GM12878 (cell line): Measurements from ENCODE around the gene MSI2. TPM values are rescaled to one million over a fixed set of nuclear protein-coding genes. Genes with fewer than 3 reads are reported as not detected.

Experiments
- ATAC-seq: fragments of 200-7000 bp; cut with Tn5 transposase; 3 replicates; pipeline ENCODE4 v1.9.1; 2020; ENCODE audit warnings: mild to moderate bottlenecking, moderate library complexity
- BruUV-seq: library from RNA; stranded (reverse); fragments of 400-500 nt; replicated peaks from 2 replicates; lab custom pipeline; 2021; lab: Mats Ljungman, UMichigan
- CTCF ChIA-PET: fragments of 300-600 bp; sonication (Branson Sonifier 250); formaldehyde crosslinking; extraction: SDS; loops from one replicate; lab custom pipeline; 2021; ENCODE audit warnings: inconsistent platforms; lab: Yijun Ruan, JAX
- POLR2A ChIA-PET: fragments of 350-600 bp; formaldehyde crosslinking; extraction: SDS; loops from one replicate; lab custom pipeline; 2021; ENCODE audit warnings: inconsistent platforms; lab: Charles Lee
- RAD21 ChIA-PET: fragments of 300-600 bp; sonication (Branson Sonifier 250); formaldehyde crosslinking; loops from one replicate; lab custom pipeline; 2023; ENCODE audit warnings: antibody characterized with exemption; ENCODE audit not compliant: unreplicated experiment; lab: Charles Lee
- SMC1A ChIA-PET: fragments of 300-600 bp; sonication (Branson Sonifier 250); formaldehyde crosslinking; loops from one replicate; lab custom pipeline; 2023; ENCODE audit not compliant: unreplicated experiment, uncharacterized antibody; lab: Charles Lee
- DNase-seq: peaks from one replicate; pipeline ENCODE4 v3.0.0-alpha.2; 2011; ENCODE audit warnings: low read depth, low spot score
- FAIRE-seq: peaks from 3 replicates; lab custom pipeline; 2011; peaks lifted over from hg19 to GRCh38; lab: Jason Lieb, UNC
- H2AFZ ChIP-seq: 2 replicates; pipeline ENCODE4 v1.6.0; 2011; ENCODE audit warnings: low read depth, low read length, control low read depth; ENCODE audit not compliant: control insufficient read depth
- H3K27ac ChIP-seq: 2 replicates; pipeline ENCODE4 v1.5.1; 2011; ENCODE audit warnings: control low read depth; ENCODE audit not compliant: control insufficient read depth, insufficient read depth
- H3K27me3 ChIP-seq, 2 experiments: replicated peaks in 1 of 2; 2 replicates each; pipeline versions ENCODE4 v1.6.0 to v1.6.1; 2011; ENCODE audit warnings: low read length in 1 of 2; ENCODE audit not compliant: control insufficient read depth in 2 of 2, insufficient read depth in 2 of 2
- H3K36me3 ChIP-seq, 2 experiments: 2 replicates each; pipeline ENCODE4 v1.5.1; 2011; ENCODE audit warnings: low read length in 1 of 2; ENCODE audit not compliant: control insufficient read depth in 2 of 2, insufficient read depth in 2 of 2
- H3K4me1 ChIP-seq: 2 replicates; pipeline ENCODE4 v1.6.1; 2011; ENCODE audit warnings: mild to moderate bottlenecking, low read length, moderate library complexity, mixed read lengths; ENCODE audit not compliant: control insufficient read depth, insufficient read depth
- H3K4me2 ChIP-seq: 2 replicates; pipeline ENCODE4 v1.6.0; 2011; ENCODE audit warnings: control low read depth; ENCODE audit not compliant: control insufficient read depth, insufficient read depth
- H3K4me3 ChIP-seq: fragments of 200-600 bp; sonication (generic); 2 replicates; pipeline ENCODE4 v1.5.1; 2016
- H3K79me2 ChIP-seq: 2 replicates; pipeline ENCODE4 v1.6.0; 2011; ENCODE audit warnings: low read length; ENCODE audit not compliant: control insufficient read depth, insufficient read depth
- H3K9ac ChIP-seq: 2 replicates; pipeline ENCODE4 v1.8.0; 2011; ENCODE audit warnings: low read length, control low read depth, mixed read lengths; ENCODE audit not compliant: control insufficient read depth, insufficient read depth
- H3K9me3 ChIP-seq: replicated peaks from 3 replicates; pipeline ENCODE4 v1.5.1; 2011; ENCODE audit warnings: mild to moderate bottlenecking, low read length; ENCODE audit not compliant: control insufficient read depth, insufficient read depth
- H4K20me1 ChIP-seq: 2 replicates; pipeline ENCODE4 v1.6.0; 2011; ENCODE audit not compliant: control insufficient read depth, insufficient read depth
- BMI1 ChIP-seq: fragments of 450-650 bp; IDR thresholded peaks from 2 replicates; pipeline ENCODE4 v1.6.1; 2016; ENCODE audit warnings: mild to moderate bottlenecking, moderate library complexity, borderline replicate concordance
- CREM ChIP-seq: IDR thresholded peaks from 2 replicates; pipeline ENCODE4 v1.6.1; 2014; ENCODE audit warnings: antibody characterized with exemption, low read depth
- EP300 ChIP-seq, 2 experiments: fragments of 150-350 bp in 1 of 2; IDR thresholded peaks; 2 replicates each; pipeline ENCODE4 v1.6.1; 2011 to 2012; ENCODE audit warnings: low read depth in 2 of 2, low read length in 2 of 2, borderline replicate concordance in 1 of 2, improper control_type of control experiment in 1 of 2, inconsistent platforms in 1 of 2; ENCODE audit not compliant: control insufficient read depth in 1 of 2
- JUNB ChIP-seq: IDR thresholded peaks from 2 replicates; pipeline ENCODE4 v1.6.1; 2016; ENCODE audit warnings: antibody characterized with exemption, mild to moderate bottlenecking
- MLLT1 ChIP-seq: fragments of 450-650 bp; IDR thresholded peaks from 2 replicates; pipeline ENCODE4 v1.6.1; 2016; ENCODE audit warnings: mild to moderate bottlenecking
- MTA2 ChIP-seq: fragments of 450-650 bp; IDR thresholded peaks from 2 replicates; pipeline ENCODE4 v1.6.1; 2016; ENCODE audit warnings: low read depth, mild to moderate bottlenecking, moderate library complexity
- MXI1 ChIP-seq: fragments of 150-350 bp; IDR thresholded peaks from 2 replicates; pipeline ENCODE4 v1.6.1; 2011; ENCODE audit warnings: low read depth, mild to moderate bottlenecking, inconsistent platforms, low read length, improper control_type of control experiment
- NBN ChIP-seq: fragments of 450-650 bp; IDR thresholded peaks from 2 replicates; pipeline ENCODE4 v1.6.1; 2016
- NRF1 ChIP-seq: conservative IDR thresholded peaks from 2 replicates; pipeline ENCODE4 v1.6.1; 2011; ENCODE audit warnings: mild to moderate bottlenecking, low read depth, low read length, improper control_type of control experiment
- PAX8 ChIP-seq: fragments of 450-650 bp; IDR thresholded peaks from 2 replicates; pipeline ENCODE4 v1.6.1; 2017; ENCODE audit warnings: mild to moderate bottlenecking, moderate library complexity
- RBBP5 ChIP-seq: fragments of 200-600 bp; sonication (generic); conservative IDR thresholded peaks from 2 replicates; pipeline ENCODE4 v1.6.1; 2016
- SUZ12 ChIP-seq: fragments of 200-600 bp; sonication (generic); IDR thresholded peaks from one replicate; pipeline ENCODE4 v1.6.1; 2018; ENCODE audit warnings: antibody characterized with exemption, mild to moderate bottlenecking; ENCODE audit not compliant: unreplicated experiment
- WGBS: methylation state at CpG from one replicate; pipeline ENCODE4 v1.1.6; 2016; ENCODE audit warnings: low lambda C conversion rate; ENCODE audit not compliant: insufficient replicate concordance, insufficient coverage; ENCODE audit errors: missing lambda C conversion rate; 5-methylcytosine and 5-hydroxymethylcytosine counted together
- in situ Hi-C: fragments of 300-500 bp; cut with MboI; formaldehyde crosslinking; loops from 9 replicates; pipeline ENCODE4 v1.14.3; 2018; ENCODE audit warnings: mixed read lengths
- intact Hi-C: fragments of 100-400 bp; cut with micrococcal nuclease; formaldehyde crosslinking; loops from one replicate; pipeline ENCODE4 v1.14.2; 2022; ENCODE audit not compliant: unreplicated experiment
- polyA plus RNA-seq, 11 experiments: library from polyadenylated mRNA; depleted of rRNA in 4 of 11; unstranded in 6 of 11; stranded (reverse) in 5 of 11; fragments of >200 nt; fragmentation: Nextera tagmentation in 4 of 11; fragmentation: Illumina TruSeq in 1 of 11; extraction: Ambion mirVana in 4 of 11; extraction: Trizol in 1 of 11; gene quantifications; 1 replicate in 1 of 11; 2 replicates in 10 of 11; pipeline versions ENCODE4 v1.2.1 to v1.2.3, GENCODE V29; 2011 to 2016; ENCODE audit warnings: inconsistent platforms in 2 of 11, missing spikeins in 2 of 11, low read depth in 1 of 11
- total RNA-seq, 4 experiments: library from RNA; depleted of rRNA in 3 of 4; stranded (reverse); fragments of >200 nt in 3 of 4; fragmentation: Illumina TruSeq in 1 of 4; extraction: Trizol in 1 of 4; gene quantifications; 2 replicates each; pipeline versions ENCODE4 v1.2.1 to v1.2.3, GENCODE V29; 2013 to 2021

Gene MSI2
- total and polyA plus RNA-seq, 10 of the 15 experiments (the other 5 are each of a cell fraction or from before 2014, with no cell fraction given): 6.1 to 76.1 (median 42.0) TPM

- WGBS: 94% methylated on average over 6 of the region's 6 CpGs
- H3K27me3 ChIP-seq: no peaks in the 10 kb centered on the region
- H3K36me3 ChIP-seq: peaks cover 16 to 46% of the 10 kb centered on the region in 2 experiments
- no peak for FAIRE-seq
- intact Hi-C loops (no loop called here), in situ Hi-C loops (no loop called here)
- H2AFZ ChIP-seq: no peak overlapping the region
- H3K9ac ChIP-seq: no peak overlapping the region
- H3K4me3 ChIP-seq: no peak overlapping the region
- no peaks in the 10 kb centered on the region; the same call in 1 of the 2 replicates for H3K4me1 ChIP-seq
- H3K79me2 ChIP-seq: peaks cover 16% of the 10 kb centered on the region
- ChIA-PET POLR2A (interaction anchor here (0.7 kb wide), 1 partner anchor 94 kb away, joined by 4 read pairs; no protein-coding TSS in a partner anchor), RAD21 (no interaction called here), SMC1A (interaction anchor here (0.6 kb wide), 1 partner anchor 30 kb away, joined by 3 read pairs; no protein-coding TSS in a partner anchor), CTCF (interaction anchor here (1.3 kb wide), 2 partner anchors 16 to 30 kb away, joined by 3 to 5 read pairs; no protein-coding TSS in a partner anchor)
- no peak for ATAC-seq
- no peak for TF ChIP-seq PAX8
- TF ChIP-seq SUZ12: no peak
- no peak for TF ChIP-seq NRF1
- TF ChIP-seq NBN: no peak
- no peak for TF ChIP-seq EP300 (IDR thresholded peaks at IDR 0.05; ENCODE audit: borderline replicate concordance in 1 of 2, control insufficient read depth in 1 of 2, low read depth in 2 of 2, low read length in 2 of 2)
- no peak for TF ChIP-seq CREM
- TF ChIP-seq RBBP5: no peak
- no peak for TF ChIP-seq MTA2
- no peak for TF ChIP-seq BMI1
- TF ChIP-seq JUNB: no peak
- TF ChIP-seq MLLT1: no peak
- no peak for TF ChIP-seq MXI1
- no peak for DNase-seq
- H4K20me1 ChIP-seq: no peaks in the 10 kb centered on the region
- no peak overlapping the region for H3K27ac ChIP-seq
- BruUV-seq: no TSS peak
- no peak overlapping the region for H3K4me2 ChIP-seq
- H3K9me3 ChIP-seq: no peaks in the 10 kb centered on the region
Measured at GRCh38 chr17:57273490-57273889, 17.2 kb downstream of the MSI2 start.
